GM19043 (cell line): ENCODE data around the gene ATE1.
A peak's percentile ranks its signal among the peaks of the same experiment; 100 is the strongest.
"Not testable (repeated sequence)": the region's sequence is repeated elsewhere in the genome, so short reads cannot be mapped to it uniquely, and the experiment has no call there.

Experiments used
- ATAC-seq: cut with Tn5 transposase; IDR thresholded peaks from one replicate; pipeline ENCODE4 v1.9.1; 2021; ENCODE audit warnings: low read depth; ENCODE audit not compliant: unreplicated experiment

ATE1 gene

GRCh38 chr10:121800146-121800545 lies 127.7 kb downstream of the ATE1 start:
- no peak for ATAC-seq

DNA sequence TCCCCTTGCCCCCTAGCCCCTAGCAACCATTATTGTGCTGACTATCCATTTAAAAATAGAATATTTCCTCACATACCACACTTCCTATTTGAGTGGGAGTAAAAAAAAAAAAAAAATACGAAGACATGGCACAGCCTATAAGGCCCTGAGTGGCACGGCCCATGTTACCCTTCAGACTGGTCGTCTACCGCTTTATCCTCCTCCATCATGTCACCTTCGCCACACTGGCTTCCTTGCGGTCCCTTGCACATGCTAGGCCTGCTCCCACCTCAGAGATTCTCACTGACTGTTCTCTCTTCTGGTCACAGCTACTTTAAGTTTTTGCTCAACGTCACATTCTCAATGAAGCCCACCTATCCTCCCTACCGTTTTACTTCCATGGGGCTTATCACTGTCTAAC lies 130.3 kb downstream of the ATE1 start:
- no peak for ATAC-seq

DNA sequence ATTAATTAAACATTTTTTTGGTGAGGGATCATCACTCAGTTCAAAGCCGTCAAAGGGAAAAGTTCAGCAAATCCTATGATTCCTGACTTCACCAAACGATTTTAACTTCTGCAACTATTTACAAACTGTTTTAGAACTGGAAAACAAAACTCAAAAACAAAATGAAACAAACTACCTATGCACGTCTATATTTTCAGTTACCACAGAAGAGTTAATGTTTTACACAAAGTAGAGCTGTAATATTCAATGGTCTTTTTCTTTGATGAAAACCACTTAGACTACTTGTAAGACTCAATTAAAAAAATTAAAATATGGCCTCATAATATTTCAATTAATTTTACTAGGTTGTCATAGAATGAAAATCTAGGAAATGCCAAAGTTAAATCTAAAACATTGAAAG lies 131.5 kb downstream of the ATE1 start:
- peak; percentile 72 for ATAC-seq

DNA sequence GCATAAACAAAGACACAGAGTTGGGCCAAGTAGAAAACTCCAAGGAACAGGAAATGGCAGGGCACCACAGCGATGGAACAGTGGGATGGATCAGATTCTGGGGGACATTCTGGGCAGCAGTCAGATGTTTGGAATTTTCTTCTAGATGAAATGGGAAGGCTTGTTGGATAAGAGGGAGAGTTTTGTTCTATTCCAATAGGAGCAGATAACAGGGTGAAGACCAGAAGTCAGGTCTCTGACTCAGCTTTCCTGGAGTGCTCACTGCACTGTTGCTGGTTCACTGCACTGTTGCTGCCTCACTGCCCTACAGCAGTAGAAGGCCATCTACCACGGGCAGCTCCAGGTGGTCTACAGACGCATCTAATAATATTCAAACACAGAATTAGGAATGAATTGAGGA lies 135.6 kb downstream of the ATE1 start:
- ATAC-seq: no peak

DNA sequence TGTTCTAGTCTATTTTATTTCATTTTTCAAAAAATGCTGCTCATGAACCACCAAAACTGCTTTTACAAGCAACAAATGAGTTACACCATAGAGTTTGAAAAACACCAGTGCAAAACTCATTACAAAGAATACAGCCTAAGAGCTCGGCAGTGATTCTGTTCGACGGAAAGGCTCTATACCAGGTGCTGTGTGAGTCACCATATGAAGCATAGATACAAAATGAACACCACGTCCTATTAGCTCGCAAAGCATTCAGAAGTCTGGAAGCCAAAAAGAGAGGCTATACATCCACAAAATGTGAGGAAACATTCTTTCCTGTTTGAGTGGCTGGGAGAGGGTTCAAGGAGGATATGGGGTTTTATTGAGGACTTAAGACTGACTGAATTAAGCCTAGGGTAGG lies 136.1 kb downstream of the ATE1 start:
- no peak for ATAC-seq

DNA sequence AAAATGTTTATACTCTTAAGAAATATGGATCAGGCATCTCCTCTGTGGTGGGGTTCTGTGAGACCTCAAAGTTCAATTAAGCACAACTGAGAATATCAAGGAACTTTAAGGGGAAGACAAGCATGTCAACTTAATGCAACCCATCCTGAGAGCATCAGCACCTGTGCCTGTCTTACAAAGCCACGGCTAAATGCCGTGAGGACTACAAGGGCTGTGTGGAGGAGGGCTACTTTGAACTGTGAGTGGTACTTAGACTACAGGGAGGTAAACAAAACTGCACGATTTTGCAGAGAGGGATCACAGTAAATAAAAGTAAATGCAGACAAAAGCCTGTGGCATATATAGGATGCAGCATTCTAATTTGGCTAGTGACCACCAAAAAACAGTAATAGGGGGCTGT lies 139.1 kb downstream of the ATE1 start:
- ATAC-seq: no peak

DNA sequence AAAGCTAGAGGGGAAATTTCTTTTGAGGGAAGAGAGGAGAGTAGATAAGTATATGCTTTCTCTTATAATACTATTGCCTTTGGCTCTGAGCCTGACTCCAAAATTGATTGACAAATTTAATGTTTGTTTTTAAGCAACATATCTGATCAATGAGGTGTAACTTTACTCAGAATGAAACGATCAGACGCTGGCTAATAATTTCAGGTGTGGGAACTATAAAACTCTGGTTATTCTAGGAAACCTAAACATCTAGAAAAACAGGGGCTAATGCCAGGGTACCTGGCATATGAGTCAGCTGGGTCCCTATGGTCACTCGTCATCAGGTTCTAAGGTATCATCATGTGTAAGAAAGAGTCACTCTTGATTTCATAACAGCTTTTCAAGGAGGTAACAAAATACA lies 139.7 kb downstream of the ATE1 start:
- ATAC-seq: no peak

DNA sequence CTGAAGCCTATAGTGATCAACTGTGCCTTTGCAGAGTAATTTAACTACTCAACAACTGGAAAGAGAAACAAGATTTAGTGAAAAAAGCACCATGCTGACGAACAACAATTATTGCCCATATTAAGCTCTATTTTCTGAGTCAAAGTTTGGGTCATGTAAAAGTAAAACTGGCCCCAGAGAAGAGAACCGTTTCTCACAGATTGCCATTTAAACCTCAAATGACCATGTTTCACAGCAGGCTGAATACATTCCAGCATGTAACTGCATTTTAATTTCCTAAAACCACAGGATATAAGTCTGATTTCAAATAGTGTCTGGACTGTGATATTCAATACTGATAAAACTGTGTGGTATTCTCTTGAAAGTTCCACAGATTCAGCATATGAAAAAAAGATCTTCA lies 140.7 kb downstream of the ATE1 start:
- ATAC-seq: no peak

- no peak for ATAC-seq
Observed at GRCh38 chr10:121783782-121784372, 144.0 kb downstream of the ATE1 start.

DNA sequence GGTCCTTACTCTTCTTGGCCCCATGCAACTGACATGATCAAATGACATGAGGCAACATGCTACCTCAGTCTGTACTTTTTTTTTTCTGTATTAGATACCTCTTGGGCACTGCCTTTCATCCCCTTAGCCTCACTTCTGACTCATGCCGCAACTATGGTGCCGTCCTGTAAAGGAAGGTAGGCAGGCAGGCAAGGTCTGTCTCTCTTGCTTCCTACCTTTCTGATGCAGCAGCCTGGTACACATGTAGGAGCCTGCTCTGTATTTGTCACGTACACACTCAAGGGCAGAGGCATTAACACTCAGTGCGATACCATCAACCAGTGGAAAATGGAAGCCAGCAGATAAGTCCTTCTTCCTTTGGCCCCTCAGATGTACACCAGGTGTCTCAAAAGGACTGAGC lies 146.7 kb downstream of the ATE1 start:
- no peak for ATAC-seq

DNA sequence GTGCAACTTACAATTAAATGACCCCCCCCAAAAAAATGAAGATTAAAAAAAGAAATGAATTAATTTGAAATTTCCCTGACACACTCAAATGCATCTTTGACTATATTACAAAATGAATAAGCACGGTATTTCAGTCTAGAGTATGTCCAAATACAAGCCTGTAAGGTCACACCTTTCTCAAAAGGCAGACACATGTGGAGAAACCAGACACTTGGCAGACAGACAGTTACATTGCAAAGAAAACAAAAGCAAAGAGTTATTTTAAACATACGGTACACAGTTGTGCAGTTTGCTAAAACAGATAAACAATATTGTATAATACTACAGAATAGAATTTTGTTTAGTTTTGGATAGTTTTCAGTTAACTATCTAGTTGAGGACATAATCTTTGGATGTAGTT lies 153.0 kb downstream of the ATE1 start:
- no peak for ATAC-seq

DNA sequence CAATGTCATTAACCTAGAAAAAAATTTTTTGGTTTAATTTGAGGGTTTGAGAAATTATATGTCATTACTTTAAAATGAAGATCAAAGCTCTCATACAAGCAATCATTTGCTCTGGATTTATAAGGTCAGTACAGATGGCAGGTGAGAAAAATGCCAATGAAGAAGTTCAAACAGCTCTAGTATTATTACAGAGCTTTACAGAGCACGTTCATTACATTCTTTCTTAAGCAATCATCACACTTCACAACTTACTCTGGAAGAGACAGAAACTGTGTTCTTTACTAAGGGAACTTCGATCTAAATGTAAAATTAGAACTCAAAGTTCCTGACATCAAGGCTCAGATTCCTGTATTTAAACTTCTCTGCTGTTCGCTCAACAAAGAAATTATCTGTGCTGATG lies 153.4 kb downstream of the ATE1 start:
- ATAC-seq: no peak

- no peak for ATAC-seq
Observed at GRCh38 chr10:121772884-121773283, 154.9 kb downstream of the ATE1 start.

DNA sequence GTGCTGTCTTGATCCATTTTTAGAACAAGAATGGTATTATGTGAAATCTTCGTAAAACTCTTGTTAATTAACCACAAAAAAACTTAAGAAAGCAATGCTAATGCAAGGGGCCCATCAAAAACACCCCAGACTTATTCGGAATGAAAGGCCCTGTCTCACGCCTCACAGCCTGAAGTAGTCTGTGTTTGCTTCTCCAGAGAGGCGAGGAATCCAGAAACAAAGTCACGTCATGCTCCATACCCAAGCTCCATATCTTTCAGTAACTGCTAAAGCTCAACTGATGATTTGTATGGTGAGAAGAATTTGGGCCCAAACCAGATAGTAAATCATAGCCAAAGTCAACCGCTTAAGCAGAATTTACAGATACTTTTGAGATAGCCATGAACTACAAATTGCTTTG lies 155.4 kb downstream of the ATE1 start:
- no peak for ATAC-seq

- no peak for ATAC-seq
Observed at GRCh38 chr10:121771966-121772365, 155.9 kb downstream of the ATE1 start.

DNA sequence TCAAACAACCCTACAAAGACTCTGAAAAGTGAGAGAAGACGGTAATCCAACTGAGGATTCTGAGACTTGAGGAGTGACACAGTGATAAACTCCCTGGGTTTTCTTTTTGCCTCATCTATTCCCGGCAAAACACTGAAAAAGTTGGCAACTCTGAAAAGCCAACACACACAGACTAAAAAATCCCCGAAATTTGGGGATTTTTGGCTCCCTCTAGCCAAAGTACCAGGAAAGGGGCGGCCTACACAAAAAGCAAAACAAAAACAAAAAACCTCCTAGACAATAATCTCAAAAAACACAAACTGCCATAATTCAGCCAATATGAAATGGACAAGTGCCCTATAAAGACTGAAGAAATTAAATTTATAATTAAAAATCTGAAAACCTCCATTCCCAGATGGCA lies 161.4 kb downstream of the ATE1 start:
- ATAC-seq: no peak

- ATAC-seq: no peak
Observed at GRCh38 chr10:121765204-121765603, 162.6 kb downstream of the ATE1 start.

GRCh38 chr10:121764233-121764942 lies 163.4 kb downstream of the ATE1 start:
- no peak for ATAC-seq

GRCh38 chr10:121757241-121757640 lies 170.6 kb downstream of the ATE1 start:
- not testable (repeated sequence) for ATAC-seq

DNA sequence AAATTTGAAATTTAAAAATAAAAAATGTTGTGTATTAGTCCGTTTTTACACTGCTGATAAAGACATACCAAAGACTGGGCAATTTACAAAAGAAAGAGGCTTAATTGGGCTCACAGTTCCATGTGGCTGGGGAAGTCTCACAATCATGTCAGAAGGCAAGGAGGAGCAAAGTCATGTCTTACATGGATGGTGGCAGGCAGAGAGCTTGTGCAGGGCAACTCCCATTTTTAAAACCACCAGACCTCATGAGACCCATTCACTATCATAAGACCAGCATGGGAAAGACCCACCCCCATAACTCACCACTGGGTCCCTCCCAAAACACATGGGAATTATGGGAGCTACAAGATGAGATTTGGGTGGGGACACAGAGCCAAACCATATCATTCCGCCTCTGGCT lies 172.3 kb downstream of the ATE1 start:
- not testable (repeated sequence) for ATAC-seq

DNA sequence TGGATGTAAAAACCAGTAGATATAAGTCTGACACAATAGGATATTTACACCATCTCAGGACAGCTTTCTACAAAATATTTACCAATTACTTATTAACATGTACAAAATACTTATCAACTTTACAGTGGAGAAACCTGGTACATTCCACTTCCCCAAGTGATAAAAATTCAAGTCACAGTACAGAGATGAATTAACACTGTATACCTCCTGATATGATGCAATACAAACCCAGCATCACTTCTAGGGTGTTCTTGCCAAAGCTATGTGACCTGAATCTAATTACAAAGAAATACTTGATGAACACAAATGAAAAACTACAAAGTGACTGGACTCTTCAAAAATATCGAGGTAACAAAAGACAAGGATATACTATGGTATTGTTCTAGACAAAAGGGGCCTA lies 173.2 kb downstream of the ATE1 start:
- ATAC-seq: no peak

- ATAC-seq: peak; percentile 85
Observed at GRCh38 chr10:121753726-121754476, 173.9 kb downstream of the ATE1 start.
